ENCODE measurements around the gene TTC17. TPM values are rescaled to one million over a fixed set of nuclear protein-coding genes. Genes with fewer than 3 reads are reported as not detected.

TTC17 gene
- total RNA-seq, 2 donors from 2014 or later, result 33.6 to 45.3 TPM

GRCh38 chr11:43359422-43359818 lies 700 bp downstream of the TTC17 start:
- no peaks in the 10 kb centered on the region for H3K9me3 ChIP-seq
- no peak for TF ChIP-seq CTCF (IDR thresholded peaks at IDR 0.05)
- no peak for DNase-seq (ENCODE audit: low spot score)
- H3K27ac ChIP-seq, result peak overlapping the region; percentile 89
- peak overlapping the region; percentile 91 to 98 for H3K4me3 ChIP-seq
- peaks cover 0 to 28% of the 10 kb centered on the region in 2 donors for H3K4me1 ChIP-seq
- H3K36me3 ChIP-seq, result no peaks in the 10 kb centered on the region
- H3K27me3 ChIP-seq, result no peaks in the 10 kb centered on the region

GRCh38 chr11:43360361-43361032 lies 1.8 kb downstream of the TTC17 start:
- no peak for DNase-seq (ENCODE audit: low spot score)
- Histone ChIP-seq H3K4me3 (peak overlapping the region in 1 of 2 donors; percentile 91), H3K4me1 (peaks cover 0 to 33% of the 10 kb centered on the region in 2 donors), H3K27me3 (no peaks in the 10 kb centered on the region), H3K36me3 (peaks cover 7% of the 10 kb centered on the region), H3K27ac (no peak overlapping the region), H3K9me3 (no peaks in the 10 kb centered on the region)
- TF ChIP-seq CTCF (IDR thresholded peaks at IDR 0.05), result no peak

- H3K9me3 ChIP-seq, result no peaks in the 10 kb centered on the region
- no peak for DNase-seq (ENCODE audit: low spot score)
- no peaks in the 10 kb centered on the region for H3K27me3 ChIP-seq
- no peak overlapping the region for H3K27ac ChIP-seq
- no peak overlapping the region for H3K4me3 ChIP-seq
- peaks cover 0 to 27% of the 10 kb centered on the region in 2 donors for H3K4me1 ChIP-seq
- TF ChIP-seq CTCF (IDR thresholded peaks at IDR 0.05), result no peak
- peaks cover 7% of the 10 kb centered on the region for H3K36me3 ChIP-seq
Observed at GRCh38 chr11:43366677-43367076, 8.0 kb downstream of the TTC17 start.

GRCh38 chr11:43367382-43368178 lies 8.9 kb downstream of the TTC17 start:
- Histone ChIP-seq H3K4me1 (peaks cover 0 to 24% of the 10 kb centered on the region in 2 donors), H3K27me3 (no peaks in the 10 kb centered on the region), H3K4me3 (no peak overlapping the region), H3K36me3 (peaks cover 7% of the 10 kb centered on the region), H3K9me3 (no peaks in the 10 kb centered on the region), H3K27ac (no peak overlapping the region)
- DNase-seq (ENCODE audit: low spot score), result no peak
- TF ChIP-seq CTCF (IDR thresholded peaks at IDR 0.05), result no peak

GRCh38 chr11:43376065-43376464 lies 17.3 kb downstream of the TTC17 start:
- Histone ChIP-seq H3K27me3 (no peaks in the 10 kb centered on the region), H3K4me3 (no peak overlapping the region), H3K27ac (no peak overlapping the region), H3K4me1 (peaks cover 0 to 3% of the 10 kb centered on the region in 2 donors), H3K9me3 (no peaks in the 10 kb centered on the region), H3K36me3 (peaks cover 12% of the 10 kb centered on the region)
- no peak for TF ChIP-seq CTCF (IDR thresholded peaks at IDR 0.05)
- DNase-seq (ENCODE audit: low spot score), result no peak

All from right atrium auricular region (tissue), 2 donors.